Peyer's patch (tissue), 4 donors: ENCODE data around the gene STOML2.

Experiments used
- POLR2A ChIP-seq, 2 donors: fragments of 450-650 bp; IDR thresholded peaks; one replicate each; pipeline ENCODE4 v1.5.1; 2017; ENCODE audit warnings: antibody characterized with exemption in 2 of 2, mild to moderate bottlenecking in 2 of 2, moderate library complexity in 2 of 2
- TF ChIP-seq, protein P1 (sequence below), 6 experiments: fragments of 450-650 bp in 4 of 6; fragments of 200-600 bp in 2 of 6; sonication (generic) in 1 of 6; IDR thresholded peaks; one replicate each; pipeline ENCODE4 v1.5.1; 2017 to 2019; ENCODE audit warnings: antibody characterized with exemption in 6 of 6, mild to moderate bottlenecking in 3 of 6, moderate library complexity in 1 of 6

- TF ChIP-seq POLR2A (IDR thresholded peaks at IDR 0.05), result peak; percentile 80 to 87
- TF ChIP-seq, protein P1, sequence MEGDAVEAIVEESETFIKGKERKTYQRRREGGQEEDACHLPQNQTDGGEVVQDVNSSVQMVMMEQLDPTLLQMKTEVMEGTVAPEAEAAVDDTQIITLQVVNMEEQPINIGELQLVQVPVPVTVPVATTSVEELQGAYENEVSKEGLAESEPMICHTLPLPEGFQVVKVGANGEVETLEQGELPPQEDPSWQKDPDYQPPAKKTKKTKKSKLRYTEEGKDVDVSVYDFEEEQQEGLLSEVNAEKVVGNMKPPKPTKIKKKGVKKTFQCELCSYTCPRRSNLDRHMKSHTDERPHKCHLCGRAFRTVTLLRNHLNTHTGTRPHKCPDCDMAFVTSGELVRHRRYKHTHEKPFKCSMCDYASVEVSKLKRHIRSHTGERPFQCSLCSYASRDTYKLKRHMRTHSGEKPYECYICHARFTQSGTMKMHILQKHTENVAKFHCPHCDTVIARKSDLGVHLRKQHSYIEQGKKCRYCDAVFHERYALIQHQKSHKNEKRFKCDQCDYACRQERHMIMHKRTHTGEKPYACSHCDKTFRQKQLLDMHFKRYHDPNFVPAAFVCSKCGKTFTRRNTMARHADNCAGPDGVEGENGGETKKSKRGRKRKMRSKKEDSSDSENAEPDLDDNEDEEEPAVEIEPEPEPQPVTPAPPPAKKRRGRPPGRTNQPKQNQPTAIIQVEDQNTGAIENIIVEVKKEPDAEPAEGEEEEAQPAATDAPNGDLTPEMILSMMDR (IDR thresholded peaks at IDR 0.05), result peak; percentile 58 to 89 (median 82)
Measured at GRCh38 chr9:35096035-35096849, 6.7 kb downstream of the STOML2 start, which contains the start of gene PIGO.
